HEK293T (cell line): ENCODE measurements around the gene BSCL2.
A peak's percentile ranks its signal among the peaks of the same experiment; 100 is the strongest.
"Not testable (repeated sequence)": the region's sequence is repeated elsewhere in the genome, so short reads cannot be mapped to it uniquely, and the experiment has no call there.

Experiments
- CTCF ChIA-PET: fragments of 350-600 bp; formaldehyde crosslinking; extraction: SDS; loops from one replicate; lab custom pipeline; 2021; ENCODE audit warnings: antibody characterized with exemption, inconsistent platforms; lab: Yijun Ruan, JAX
- POLR2A ChIA-PET: fragments of 350-600 bp; formaldehyde crosslinking; extraction: SDS; loops from one replicate; lab custom pipeline; 2020; ENCODE audit warnings: antibody characterized with exemption, inconsistent platforms; lab: Yijun Ruan, JAX
- DNase-seq: peaks from one replicate; pipeline ENCODE4 v3.0.0; 2012; ENCODE audit warnings: mixed read lengths; ENCODE audit errors: extremely low spot score
- ARNT ChIP-seq: fragments of 450-650 bp; IDR thresholded peaks from 2 replicates; pipeline ENCODE4 v1.6.1; 2017; ENCODE audit warnings: mild to moderate bottlenecking
- BHLHE40 ChIP-seq: fragments of 450-650 bp; IDR thresholded peaks from 2 replicates; pipeline ENCODE4 v1.6.1; 2016; ENCODE audit warnings: mild to moderate bottlenecking, moderate library complexity, borderline replicate concordance
- CTBP1 ChIP-seq: fragments of 450-650 bp; IDR thresholded peaks from 2 replicates; pipeline ENCODE4 v1.6.1; 2016; ENCODE audit warnings: borderline replicate concordance
- ELF4 ChIP-seq: fragments of 450-650 bp; IDR thresholded peaks from 2 replicates; pipeline ENCODE4 v1.6.1; 2017; ENCODE audit warnings: antibody characterized with exemption
- FOXA1 ChIP-seq: fragments of 450-650 bp; IDR thresholded peaks from 2 replicates; pipeline ENCODE4 v1.6.1; 2016; ENCODE audit warnings: mild to moderate bottlenecking
- FOXK2 ChIP-seq: fragments of 450-650 bp; IDR thresholded peaks from 2 replicates; pipeline ENCODE4 v1.6.1; 2016; ENCODE audit warnings: mild to moderate bottlenecking
- FOXM1 ChIP-seq: fragments of 450-650 bp; IDR thresholded peaks from 2 replicates; pipeline ENCODE4 v1.6.1; 2017; ENCODE audit warnings: mild to moderate bottlenecking, borderline replicate concordance
- HDGF ChIP-seq: fragments of 450-650 bp; IDR thresholded peaks from 2 replicates; pipeline ENCODE4 v1.6.1; 2017; ENCODE audit warnings: antibody characterized with exemption, borderline replicate concordance
- L3MBTL2 ChIP-seq: fragments of 450-650 bp; conservative IDR thresholded peaks from 2 replicates; pipeline ENCODE4 v1.6.1; 2016; ENCODE audit warnings: mild to moderate bottlenecking
- LEF1 ChIP-seq: fragments of 450-650 bp; IDR thresholded peaks from 2 replicates; pipeline ENCODE4 v1.6.1; 2017; ENCODE audit warnings: mild to moderate bottlenecking, borderline replicate concordance
- NFRKB ChIP-seq: fragments of 450-650 bp; IDR thresholded peaks from 2 replicates; pipeline ENCODE4 v1.6.1; 2016; ENCODE audit warnings: mild to moderate bottlenecking, moderate library complexity
- SP1 ChIP-seq: fragments of 450-650 bp; IDR thresholded peaks from 2 replicates; pipeline ENCODE4 v1.6.1; 2017
- SUZ12 ChIP-seq: fragments of 450-650 bp; IDR thresholded peaks from 2 replicates; pipeline ENCODE4 v1.6.1; 2016; ENCODE audit warnings: mild to moderate bottlenecking
- TARDBP ChIP-seq: fragments of 450-650 bp; IDR thresholded peaks from 2 replicates; pipeline ENCODE4 v1.6.1; 2016
- ZNF384 ChIP-seq: fragments of 450-650 bp; IDR thresholded peaks from 2 replicates; pipeline ENCODE4 v1.6.1; 2016
- TF ChIP-seq, protein P1 (sequence below): fragments of 450-650 bp; IDR thresholded peaks from 2 replicates; pipeline ENCODE4 v1.6.1; 2016

The BSCL2 gene

DNA sequence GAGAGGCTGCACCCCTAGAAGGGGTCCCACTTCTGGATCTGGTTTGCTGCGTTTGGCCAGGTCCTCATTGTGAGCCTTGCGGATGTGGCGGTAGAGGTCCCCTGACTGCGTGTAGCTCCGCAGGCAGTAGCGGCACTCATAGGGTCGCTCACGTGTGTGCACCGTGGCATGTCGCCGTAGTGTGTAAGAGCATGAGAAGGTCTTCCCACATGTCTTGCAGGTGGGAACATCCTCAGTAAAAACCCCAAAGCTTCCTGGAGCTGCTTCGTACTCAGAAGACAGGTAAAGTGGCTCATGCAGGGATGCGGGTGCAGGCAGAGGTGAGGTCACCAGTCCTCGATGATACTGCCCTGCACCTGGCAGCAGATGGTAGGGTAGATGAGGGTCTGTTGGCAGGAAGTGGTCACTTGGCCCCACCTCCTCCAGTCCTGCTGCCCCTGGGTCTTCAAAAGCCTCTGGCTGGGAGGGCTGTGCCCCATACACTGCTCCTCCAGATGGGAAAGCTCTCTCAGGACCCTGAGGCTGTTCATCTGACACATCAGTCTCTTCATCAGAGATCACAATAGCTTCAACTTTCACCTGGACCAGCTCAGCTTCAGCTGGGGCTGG, 45.1 kb upstream of the BSCL2 start:
- POLR2A ChIA-PET: interaction anchor here (1.1 to 6.3 kb wide), 7 partner anchors 10 to 161 kb away, joined by 3 to 97 read pairs (median 17); partner anchors contain the start of genes HNRNPUL2, LBHD1, POLR2G and SLC3A2
- CTCF ChIA-PET: no interaction called here
- no peak for DNase-seq
- TF ChIP-seq TARDBP: no peak
- no peak for TF ChIP-seq SUZ12
- no peak for TF ChIP-seq FOXM1
- TF ChIP-seq ZNF384: no peak
- no peak for TF ChIP-seq ARNT
- TF ChIP-seq NFRKB: no peak
- TF ChIP-seq FOXA1: no peak
- no peak for TF ChIP-seq BHLHE40
- TF ChIP-seq ELF4: no peak
- TF ChIP-seq LEF1: no peak
- TF ChIP-seq L3MBTL2: no peak
- no peak for TF ChIP-seq FOXK2
- TF ChIP-seq SP1: no peak
- TF ChIP-seq, protein P1, sequence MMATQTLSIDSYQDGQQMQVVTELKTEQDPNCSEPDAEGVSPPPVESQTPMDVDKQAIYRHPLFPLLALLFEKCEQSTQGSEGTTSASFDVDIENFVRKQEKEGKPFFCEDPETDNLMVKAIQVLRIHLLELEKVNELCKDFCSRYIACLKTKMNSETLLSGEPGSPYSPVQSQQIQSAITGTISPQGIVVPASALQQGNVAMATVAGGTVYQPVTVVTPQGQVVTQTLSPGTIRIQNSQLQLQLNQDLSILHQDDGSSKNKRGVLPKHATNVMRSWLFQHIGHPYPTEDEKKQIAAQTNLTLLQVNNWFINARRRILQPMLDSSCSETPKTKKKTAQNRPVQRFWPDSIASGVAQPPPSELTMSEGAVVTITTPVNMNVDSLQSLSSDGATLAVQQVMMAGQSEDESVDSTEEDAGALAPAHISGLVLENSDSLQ: no peak
- TF ChIP-seq HDGF: no peak
- no peak for TF ChIP-seq CTBP1

DNA sequence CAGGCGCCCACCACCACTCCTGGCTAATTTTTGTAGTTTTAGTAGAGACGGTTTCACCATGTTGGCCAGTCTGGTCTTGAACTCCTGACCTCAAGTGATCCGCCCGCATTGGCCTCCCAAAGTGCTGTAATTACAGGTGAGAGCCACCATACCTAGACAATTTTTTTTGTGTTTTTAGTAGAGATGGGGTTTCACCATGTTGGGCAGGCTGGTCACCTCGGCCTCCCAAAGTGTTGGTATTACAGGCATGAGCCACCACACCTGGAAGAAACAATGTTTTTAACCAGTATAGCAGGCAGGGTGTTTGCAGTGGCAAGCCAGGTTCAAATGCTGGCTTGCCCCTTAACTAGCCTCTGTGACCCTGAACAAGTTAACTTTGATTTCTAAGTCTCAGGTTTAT, 42.7 kb upstream of the BSCL2 start:
- POLR2A ChIA-PET: interaction anchor here (6.3 kb wide), 1 partner anchor 23 kb away, joined by 97 read pairs; the partner anchor contains the start of genes HNRNPUL2 and TTC9C
- CTCF ChIA-PET: interaction anchor here (0.8 kb wide), 1 partner anchor 37 kb away, joined by 4 read pairs; no protein-coding TSS in a partner anchor
- DNase-seq: not testable (repeated sequence)

DNA sequence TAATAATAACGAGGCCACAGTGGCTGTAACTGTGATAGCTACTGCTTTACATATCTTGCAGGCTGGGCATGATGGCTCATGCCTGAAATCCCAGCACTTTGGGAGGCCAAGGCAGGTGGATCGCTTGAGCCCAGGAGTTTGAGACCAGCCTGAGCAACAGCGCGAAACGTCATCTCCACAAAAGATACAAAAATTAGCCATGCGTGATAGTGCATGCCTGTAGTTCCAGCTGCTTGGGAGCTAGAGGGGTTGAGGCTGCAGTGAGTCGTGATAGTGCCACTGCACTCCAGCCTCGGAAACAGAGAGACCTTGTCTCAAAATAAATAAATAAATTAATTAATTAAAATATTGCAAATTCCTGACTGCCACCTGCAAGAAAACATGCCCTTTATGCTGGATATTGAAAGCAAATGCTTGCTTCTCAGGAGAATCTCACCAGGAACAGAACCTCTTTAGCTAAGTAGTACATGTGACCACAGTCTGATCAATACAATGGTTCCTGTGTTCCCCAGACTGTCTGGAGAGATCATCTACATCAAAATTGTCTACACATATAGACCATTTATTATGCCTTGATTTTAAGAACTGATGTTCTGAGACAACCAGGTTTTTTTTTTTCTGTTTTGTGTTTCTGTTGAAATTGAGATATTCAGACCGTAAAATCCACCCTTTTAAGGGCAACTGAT, 40.4 kb upstream of the BSCL2 start:
- TF ChIP-seq ELF4 (no peak), LEF1 (no peak), FOXA1 (no peak), FOXM1 (no peak), SUZ12 (no peak), L3MBTL2 (no peak), BHLHE40 (no peak), FOXK2 (no peak), ZNF384 (no peak), ARNT (no peak), NFRKB (no peak), SP1 (no peak), CTBP1 (no peak), TARDBP (no peak), HDGF (no peak)
- TF ChIP-seq, protein P1: no peak
- ChIA-PET POLR2A (interaction anchor here (0.7 to 2.7 kb wide), 6 partner anchors 10 to 195 kb away, joined by 3 to 11 read pairs (median 3); partner anchors contain the start of genes HNRNPUL2, POLR2G and TAF6L), CTCF (no interaction called here)
- DNase-seq: no peak

DNA sequence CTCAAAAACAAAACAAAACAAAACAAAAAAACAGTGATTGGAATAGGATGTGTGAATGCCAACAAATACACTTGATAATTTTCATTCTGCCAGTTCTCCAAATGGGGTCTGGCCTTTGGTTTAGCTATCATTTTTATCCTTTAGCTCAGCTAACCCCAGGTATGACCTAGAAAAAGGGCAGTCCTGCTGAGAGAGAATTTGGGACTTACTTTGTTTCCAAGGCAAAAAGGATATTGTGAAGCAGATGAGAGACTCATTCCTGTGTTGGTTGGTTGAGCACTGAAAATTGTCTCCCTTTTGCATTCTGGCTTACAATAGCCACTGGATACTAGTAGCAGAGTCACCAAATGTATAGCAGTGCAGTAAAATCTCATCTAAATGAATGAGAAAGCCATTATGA, 30.0 kb upstream of the BSCL2 start:
- POLR2A ChIA-PET: no interaction called here
- TF ChIP-seq SUZ12: no peak
- TF ChIP-seq ZNF384: no peak
- no peak for TF ChIP-seq FOXA1
- no peak for TF ChIP-seq TARDBP
- TF ChIP-seq FOXK2: no peak
- no peak for TF ChIP-seq FOXM1
- TF ChIP-seq L3MBTL2: no peak
- TF ChIP-seq NFRKB: no peak
- no peak for DNase-seq
- CTCF ChIA-PET: no interaction called here

DNA sequence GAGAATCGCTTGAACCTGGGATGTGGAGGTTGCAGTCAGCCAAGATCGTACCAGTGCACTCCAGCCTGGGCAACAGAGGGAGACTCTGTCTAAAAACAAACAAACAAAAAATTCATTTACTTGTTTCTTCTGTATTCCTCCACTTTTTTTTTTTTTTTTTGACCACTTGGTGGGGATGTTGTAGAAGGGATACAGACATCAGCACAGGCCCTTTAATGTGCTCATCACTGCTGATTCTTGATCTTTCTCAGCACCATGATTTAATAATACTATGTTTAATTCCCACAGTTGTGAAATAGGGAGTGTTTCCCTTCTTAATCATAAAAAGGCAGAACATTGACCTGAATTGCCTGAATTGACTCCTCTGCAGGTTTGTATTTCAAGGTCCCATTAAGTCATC, 25.6 kb upstream of the BSCL2 start:
- no peak for TF ChIP-seq LEF1
- 0 out of 2 replicates have a peak, but pooled peaks have one; percentile 25 for TF ChIP-seq ZNF384
- POLR2A ChIA-PET: no interaction called here
- DNase-seq: no peak
- CTCF ChIA-PET: interaction anchor here (0.6 kb wide), 2 partner anchors 44 to 49 kb away, joined by 4 to 9 read pairs; partner anchors contain the start of gene LRRN4CL

DNA sequence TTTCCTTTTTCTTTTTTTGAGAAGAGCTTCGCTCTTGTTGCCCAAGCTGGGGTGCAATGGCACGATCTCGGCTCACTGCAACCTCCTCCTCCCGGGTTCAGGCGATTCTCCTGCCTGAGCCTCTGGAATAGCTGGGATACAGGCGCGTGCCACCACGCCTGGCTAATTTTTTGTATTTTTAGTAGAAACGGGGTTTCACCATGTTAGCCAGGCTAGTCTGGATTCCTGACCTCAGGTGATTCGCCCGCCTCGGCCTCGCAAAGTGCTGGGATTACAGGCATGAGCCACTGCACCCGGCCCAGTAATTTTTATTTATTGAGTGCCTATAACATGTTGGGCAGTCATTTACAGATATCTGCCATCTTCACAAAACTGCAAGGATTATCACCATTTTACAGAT, 22.9 kb upstream of the BSCL2 start:
- CTCF ChIA-PET: not testable (repeated sequence)
- POLR2A ChIA-PET: interaction anchor here (0.6 to 7.7 kb wide), 6 partner anchors 14 to 126 kb away, joined by 3 to 97 read pairs (median 8); partner anchors contain the start of genes TAF6L and ZBTB3

DNA sequence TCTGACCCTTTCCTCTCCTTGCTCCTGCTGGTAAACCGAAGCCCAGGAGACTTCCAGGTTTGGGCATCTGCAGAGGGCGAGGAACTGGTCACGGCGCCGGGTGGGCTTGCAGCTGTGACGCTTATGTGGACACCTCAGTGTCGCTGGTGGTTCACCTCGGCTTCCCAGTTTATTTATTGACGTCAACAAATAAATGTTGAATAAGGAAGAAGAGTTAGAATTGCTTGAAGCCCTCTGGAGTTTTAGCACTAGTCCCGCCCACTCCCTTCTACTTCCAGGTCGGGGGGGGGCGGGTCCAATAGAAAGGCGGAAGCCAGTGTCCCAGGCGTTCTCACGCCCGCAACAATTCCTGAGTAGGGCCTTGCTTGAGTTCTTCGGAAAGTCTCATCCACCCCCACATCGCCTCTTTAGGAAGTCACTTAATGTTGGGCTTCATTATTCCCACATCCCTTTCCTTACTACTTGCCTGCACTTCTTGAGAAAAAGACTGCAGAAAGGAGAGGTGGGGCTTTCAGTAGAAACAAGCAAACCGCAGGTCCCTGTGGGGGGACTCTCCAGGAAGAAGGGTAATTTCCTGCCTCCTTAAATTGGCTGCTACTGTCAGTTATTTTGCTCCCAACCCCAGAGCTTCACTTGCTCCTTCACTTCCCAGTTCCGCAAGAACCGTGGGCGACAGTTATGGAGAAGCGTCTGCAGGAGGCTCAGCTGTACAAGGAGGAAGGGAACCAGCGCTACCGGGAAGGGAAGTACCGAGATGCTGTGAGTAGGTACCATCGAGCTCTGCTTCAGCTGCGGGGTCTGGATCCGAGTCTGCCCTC, 21.2 kb upstream of the BSCL2 start, which contains the start of gene TTC9C:
Gene TTC9C (plus strand): TSS at position 316 of the 818 bp plus-strand sequence. CDS start 363 bp downstream, at position 679.
- CTCF ChIA-PET: interaction anchor here (0.6 to 1.1 kb wide), 2 partner anchors 42 to 58 kb away, joined by 3 to 6 read pairs; partner anchors contain the start of gene TMEM179B
- TF ChIP-seq ELF4 (peak; percentile 58; the same call in 1 of the 2 replicates), CTBP1 (no peak)
- peak; percentile 77 for DNase-seq
- POLR2A ChIA-PET: interaction anchor here (0.6 to 7.7 kb wide), 22 partner anchors 20 to 229 kb away, joined by 3 to 97 read pairs (median 8); partner anchors contain the start of genes BSCL2, GNG3, INTS5 and LBHD1

More for the DNA sequence above, 22.9 kb upstream of the BSCL2 start:
- DNase-seq: not testable (repeated sequence)
